LHCN-M2 (cell line): ENCODE results near the gene GREB1L. TPM values are rescaled to one million over a fixed set of nuclear protein-coding genes. Genes with fewer than 3 reads are reported as not detected.
"Not testable (repeated sequence)": the region's sequence is repeated elsewhere in the genome, so short reads cannot be mapped to it uniquely, and the experiment has no call there.

Source experiments
- DNase-seq: peaks from one replicate; pipeline ENCODE4 v3.0.0-alpha.2; 2012; ENCODE audit warnings: low read depth
- total RNA-seq: library from RNA; depleted of rRNA; stranded (reverse); fragments of >200 nt; gene quantifications from 2 replicates; pipeline ENCODE4 v1.2.3, GENCODE V29; 2014

Gene GREB1L
- total RNA-seq, 1 experiment from 2014 or later: 15.2 TPM

GRCh38 chr18:21305621-21306020, 63.6 kb downstream of the GREB1L start:
- no peak for DNase-seq

GRCh38 chr18:21306368-21306767, 64.3 kb downstream of the GREB1L start:
- no peak for DNase-seq

- DNase-seq: no peak
Observed at GRCh38 chr18:21307578-21307977, 65.5 kb downstream of the GREB1L start.

- DNase-seq: no peak
Observed at GRCh38 chr18:21309248-21309647, 67.2 kb downstream of the GREB1L start.

- DNase-seq: not testable (repeated sequence)
Observed at GRCh38 chr18:21311980-21312379, 69.9 kb downstream of the GREB1L start.

- peak; percentile 28 for DNase-seq
Observed at GRCh38 chr18:21313576-21313975, 71.5 kb downstream of the GREB1L start.

- DNase-seq: no peak
Observed at GRCh38 chr18:21314724-21315123, 72.7 kb downstream of the GREB1L start.

GRCh38 chr18:21315126-21315525, 73.1 kb downstream of the GREB1L start:
- DNase-seq: not testable (repeated sequence)

GRCh38 chr18:21315741-21316197, 73.7 kb downstream of the GREB1L start:
- DNase-seq: no peak

GRCh38 chr18:21316296-21316695, 74.3 kb downstream of the GREB1L start:
- no peak for DNase-seq

GRCh38 chr18:21321711-21322110, 79.7 kb downstream of the GREB1L start:
- DNase-seq: no peak

GRCh38 chr18:21327101-21327500, 85.1 kb downstream of the GREB1L start:
- DNase-seq: no peak

- peak; percentile 93 for DNase-seq
Observed at GRCh38 chr18:21330122-21330701, 88.2 kb downstream of the GREB1L start.

- no peak for DNase-seq
Observed at GRCh38 chr18:21331065-21331464, 89.0 kb downstream of the GREB1L start.

- DNase-seq: no peak
Observed at GRCh38 chr18:21335927-21336488, 94.0 kb downstream of the GREB1L start.

- peak; percentile 53 for DNase-seq
Observed at GRCh38 chr18:21336846-21337245, 94.8 kb downstream of the GREB1L start.

GRCh38 chr18:21341141-21341540, 99.1 kb downstream of the GREB1L start:
- DNase-seq: peak; percentile 56

- no peak for DNase-seq
Observed at GRCh38 chr18:21342372-21342771, 100.3 kb downstream of the GREB1L start.

- DNase-seq: no peak
Observed at GRCh38 chr18:21344860-21345259, 102.8 kb downstream of the GREB1L start.

- no peak for DNase-seq
Observed at GRCh38 chr18:21345840-21346239, 103.8 kb downstream of the GREB1L start.

- peak; percentile 81 for DNase-seq
Observed at GRCh38 chr18:21359746-21360145, 117.7 kb downstream of the GREB1L start.

- DNase-seq: peak; percentile 95
Observed at GRCh38 chr18:21361307-21361880, 119.4 kb downstream of the GREB1L start.

GRCh38 chr18:21362831-21363230, 120.8 kb downstream of the GREB1L start:
- peak; percentile 33 for DNase-seq
